ENCODE measurements around the gene TTYH2.

DNA sequence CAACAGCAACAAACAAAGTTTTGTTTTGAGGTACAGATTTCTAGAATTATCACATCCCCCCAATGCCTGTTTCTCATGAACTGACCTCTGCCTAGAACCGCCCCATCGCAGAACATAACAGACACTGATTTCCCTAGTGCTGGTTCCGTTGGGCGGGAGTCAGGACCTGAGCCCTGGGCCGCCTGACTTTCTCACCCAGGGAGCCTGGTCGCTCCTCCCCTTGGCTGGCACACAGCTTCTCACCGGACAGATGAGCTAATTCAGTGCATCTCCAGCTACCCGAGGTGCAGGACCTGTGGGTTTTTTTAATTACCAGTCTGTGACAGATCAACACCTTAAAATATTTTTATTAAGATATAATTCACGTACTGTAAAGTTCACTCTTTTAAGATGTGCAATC is 30.0 kb upstream of the TTYH2 start:
- TF ChIP-seq POLR2A (IDR thresholded peaks at IDR 0.05) (no peak), POLR2AphosphoS5 (IDR thresholded peaks at IDR 0.05) (no peak), EP300 (IDR thresholded peaks at IDR 0.05) (no peak)
- TF ChIP-seq, protein P1, sequence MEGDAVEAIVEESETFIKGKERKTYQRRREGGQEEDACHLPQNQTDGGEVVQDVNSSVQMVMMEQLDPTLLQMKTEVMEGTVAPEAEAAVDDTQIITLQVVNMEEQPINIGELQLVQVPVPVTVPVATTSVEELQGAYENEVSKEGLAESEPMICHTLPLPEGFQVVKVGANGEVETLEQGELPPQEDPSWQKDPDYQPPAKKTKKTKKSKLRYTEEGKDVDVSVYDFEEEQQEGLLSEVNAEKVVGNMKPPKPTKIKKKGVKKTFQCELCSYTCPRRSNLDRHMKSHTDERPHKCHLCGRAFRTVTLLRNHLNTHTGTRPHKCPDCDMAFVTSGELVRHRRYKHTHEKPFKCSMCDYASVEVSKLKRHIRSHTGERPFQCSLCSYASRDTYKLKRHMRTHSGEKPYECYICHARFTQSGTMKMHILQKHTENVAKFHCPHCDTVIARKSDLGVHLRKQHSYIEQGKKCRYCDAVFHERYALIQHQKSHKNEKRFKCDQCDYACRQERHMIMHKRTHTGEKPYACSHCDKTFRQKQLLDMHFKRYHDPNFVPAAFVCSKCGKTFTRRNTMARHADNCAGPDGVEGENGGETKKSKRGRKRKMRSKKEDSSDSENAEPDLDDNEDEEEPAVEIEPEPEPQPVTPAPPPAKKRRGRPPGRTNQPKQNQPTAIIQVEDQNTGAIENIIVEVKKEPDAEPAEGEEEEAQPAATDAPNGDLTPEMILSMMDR (IDR thresholded peaks at IDR 0.05): no peak

All from upper lobe of left lung (tissue), 4 donors.